NB4 (cell line): ENCODE measurements around the gene PMAIP1.

Experiments
- CTCF ChIP-seq: IDR thresholded peaks from one replicate; pipeline ENCODE4 v1.5.1; 2012; ENCODE audit warnings: low read depth, low read length
- MAX ChIP-seq: IDR thresholded peaks from 2 replicates; pipeline ENCODE4 v1.6.1; 2011; ENCODE audit warnings: low read depth, low read length
- MYC ChIP-seq: IDR thresholded peaks from 2 replicates; pipeline ENCODE4 v1.6.1; 2011; ENCODE audit warnings: low read depth, low read length
- POLR2A ChIP-seq: IDR thresholded peaks from 2 replicates; pipeline ENCODE4 v1.6.1; 2011; ENCODE audit warnings: mild to moderate bottlenecking; ENCODE audit not compliant: insufficient read length; ENCODE audit errors: extremely low read depth

- no peak for TF ChIP-seq CTCF
- no peak for TF ChIP-seq POLR2A
- TF ChIP-seq MAX = no peak
- no peak for TF ChIP-seq MYC
Observed at GRCh38 chr18:59916746-59917145, 16.9 kb downstream of the PMAIP1 start.
